Astrocyte of the spinal cord (primary cell): Measurements from ENCODE around the gene RAET1E.
"Not testable (repeated sequence)": the region's sequence is repeated elsewhere in the genome, so short reads cannot be mapped to it uniquely, and the experiment has no call there.

Experiments used
- DNase-seq: peaks from one replicate; pipeline ENCODE4 v3.0.0; 2011; ENCODE audit warnings: low read depth, low spot score
- H3K4me3 ChIP-seq: 2 replicates; pipeline ENCODE4 v1.5.1; 2011; ENCODE audit warnings: low read depth, mild to moderate bottlenecking, low read length, moderate library complexity
- CTCF ChIP-seq: IDR thresholded peaks from 2 replicates; pipeline ENCODE4 v1.5.1; 2012; ENCODE audit warnings: low read depth, mild to moderate bottlenecking, low read length, inconsistent platforms
- in situ Hi-C: cut with HindIII; loops from 2 replicates; pipeline ENCODE4 v1.10.0; 2017; ENCODE audit warnings: low sequenced_read_pairs

RAET1E gene

DNA sequence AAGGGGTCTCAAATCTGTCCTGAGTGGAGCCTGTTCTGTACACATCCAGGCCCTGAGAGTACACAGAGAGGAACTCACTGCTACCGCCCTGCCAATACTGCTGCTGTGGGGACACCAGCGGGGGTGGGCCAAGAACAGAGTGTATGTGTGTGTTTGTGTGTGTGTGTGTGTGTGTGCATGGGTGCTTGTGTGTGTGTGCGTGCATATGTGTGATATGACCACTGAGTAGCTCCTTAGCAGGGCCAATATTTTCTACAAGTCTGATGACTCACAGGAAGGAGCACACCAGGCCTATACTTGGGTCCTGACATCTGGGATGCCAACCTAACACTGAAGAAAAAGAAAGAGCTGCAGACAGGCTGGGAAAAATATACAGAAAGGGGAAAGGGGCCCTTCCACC, 1.4 kb downstream of the RAET1E start:
- in situ Hi-C loops, result no loop called here
- peak; percentile 29 for DNase-seq
- no peak overlapping the region for H3K4me3 ChIP-seq
- no peak for TF ChIP-seq CTCF

DNA sequence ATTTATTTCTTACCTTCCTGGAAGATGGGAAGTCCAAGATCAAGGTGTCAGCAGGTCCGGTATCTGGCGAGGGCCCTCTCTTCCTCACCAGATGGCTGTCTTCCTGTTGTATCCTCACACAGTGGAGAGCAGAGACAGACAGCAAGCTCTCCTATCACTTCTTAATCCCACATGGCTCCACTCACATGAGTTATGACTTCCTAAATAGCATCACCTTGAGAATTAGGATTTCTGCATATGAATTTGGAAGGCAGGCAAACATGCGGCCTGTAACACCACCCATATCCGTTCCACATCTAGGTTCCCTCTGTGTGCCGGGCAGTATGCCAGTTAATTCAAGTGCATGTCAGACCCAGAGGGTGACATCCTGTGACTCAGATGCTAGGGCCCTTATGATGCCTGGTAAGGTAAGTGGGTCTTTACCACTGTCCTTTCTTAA, 2.1 kb downstream of the RAET1E start:
- TF ChIP-seq CTCF, result no peak
- H3K4me3 ChIP-seq, result no peak overlapping the region
- DNase-seq, result peak; percentile 68
- in situ Hi-C loops, result no loop called here

DNA sequence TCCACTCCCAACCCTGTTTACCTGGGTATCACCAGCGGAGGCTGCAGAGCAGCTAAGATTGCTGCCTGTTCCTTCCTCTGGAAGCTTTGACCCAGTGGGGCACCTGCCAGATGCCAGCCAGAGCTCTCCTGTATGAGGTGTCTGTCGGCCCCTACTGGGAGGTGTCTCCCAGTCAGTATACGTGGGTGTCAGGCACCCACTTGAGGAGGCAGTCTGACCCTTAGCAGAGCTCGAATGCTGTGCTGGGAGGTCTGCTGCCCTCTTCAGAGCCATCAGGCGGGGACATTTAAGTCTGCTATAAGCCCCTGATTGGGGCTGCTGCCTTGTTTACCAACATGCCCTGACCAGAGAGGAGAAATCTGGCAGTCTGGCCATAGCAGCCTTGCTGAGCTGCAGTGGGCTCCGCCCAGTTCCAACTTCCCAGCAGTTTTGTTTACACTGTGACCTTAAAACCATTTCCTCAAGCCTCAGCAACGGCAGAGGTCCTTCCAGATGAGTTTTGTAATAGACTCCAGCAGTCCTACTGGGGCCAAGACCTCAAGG, 2.8 kb downstream of the RAET1E start:
- no peak overlapping the region for H3K4me3 ChIP-seq
- no peak for TF ChIP-seq CTCF
- peak; percentile 66 for DNase-seq
- in situ Hi-C loops, result no loop called here

DNA sequence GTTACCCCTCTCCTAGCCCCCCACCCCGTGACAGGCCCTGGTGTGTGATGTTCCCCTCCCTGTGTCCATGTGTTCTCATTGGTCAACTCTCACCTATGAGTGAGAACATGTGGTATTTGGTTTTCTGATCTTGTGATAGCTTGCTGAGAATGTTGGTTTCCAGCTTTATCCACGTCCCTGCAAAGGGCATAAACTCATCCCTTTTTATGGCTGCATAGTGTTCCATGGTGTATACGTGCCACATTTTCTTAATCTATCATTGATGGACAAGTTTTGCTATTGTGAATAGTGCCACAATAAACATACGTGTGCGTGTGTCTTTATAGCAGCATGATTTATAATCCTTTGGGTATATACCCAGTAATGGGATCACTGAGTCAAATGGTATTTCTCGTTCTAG, 6.0 kb downstream of the RAET1E start:
- in situ Hi-C loops, DNase-seq, H3K4me3 ChIP-seq: not testable (repeated sequence)

- TF ChIP-seq CTCF, result no peak
- no peak for DNase-seq
- in situ Hi-C loops, result no loop called here
- no peak overlapping the region for H3K4me3 ChIP-seq
These were observed 6.7 kb downstream of the RAET1E start for GRCh38 chr6:149891259-149891658.

GRCh38 chr6:149890629-149891045, 7.3 kb downstream of the RAET1E start:
- H3K4me3 ChIP-seq, result no peak overlapping the region
- no peak for TF ChIP-seq CTCF
- no peak for DNase-seq
- in situ Hi-C loops, result no loop called here

- no peak for DNase-seq
- H3K4me3 ChIP-seq, result no peak overlapping the region
- in situ Hi-C loops, result no loop called here
- no peak for TF ChIP-seq CTCF
These were observed 8.6 kb downstream of the RAET1E start for GRCh38 chr6:149889326-149889725.
